ENCODE results near the gene DGKA. TPM values are rescaled to one million over a fixed set of nuclear protein-coding genes. Genes with fewer than 3 reads are reported as not detected.

DGKA gene
- total and polyA plus RNA-seq, 8 donors: 30.6 to 47.6 (median 37.8) TPM

Other genes with a start within 250 kb of the DGKA start
- gene ITGA7, start 223.3 kb upstream of the DGKA start, total RNA-seq: 10 to 100 TPM; 22.4 to 62.4 TPM
- gene ITGA7, start 223.3 kb upstream of the DGKA start, polyA plus RNA-seq (ENCODE audit: insufficient read length in 6 of 6): 10 to 100 TPM; 10.3 to 31.5 (median 18.0) TPM
- 100 to 1,000 TPM; 114 to 123 TPM for gene BLOC1S1, start 215.1 kb upstream of the DGKA start, total RNA-seq
- gene BLOC1S1, start 215.1 kb upstream of the DGKA start, polyA plus RNA-seq (ENCODE audit: insufficient read length in 6 of 6): 10 to 100 TPM; 69.4 to 82.0 (median 72.3) TPM
- 1 to 10 TPM; 4.3 to 5.8 TPM for gene RDH5, start 210.8 kb upstream of the DGKA start, total RNA-seq
- 10 to 100 TPM in 4 of 6 donors, 1 to 10 TPM in 2; 9.1 to 11.6 (median 10.9) TPM for gene RDH5, start 210.8 kb upstream of the DGKA start, polyA plus RNA-seq (ENCODE audit: insufficient read length in 6 of 6)
- gene CD63, start 202.2 kb upstream of the DGKA start, total RNA-seq: 1,000 to 10,000 TPM; 1,639 to 1,766 TPM
- 100 to 1,000 TPM; 585 to 710 (median 652) TPM for gene CD63, start 202.2 kb upstream of the DGKA start, polyA plus RNA-seq (ENCODE audit: insufficient read length in 6 of 6)
- 10 to 100 TPM in 1 of 2 donors, 1 to 10 TPM in 1; 7.6 to 10.0 TPM for gene GDF11, start 188.0 kb upstream of the DGKA start, total RNA-seq
- gene GDF11, start 188.0 kb upstream of the DGKA start, polyA plus RNA-seq (ENCODE audit: insufficient read length in 6 of 6): 10 to 100 TPM; 14.2 to 20.2 (median 17.0) TPM
- 10 to 100 TPM; 49.4 to 50.0 TPM for gene SARNP, start 113.4 kb upstream of the DGKA start, total RNA-seq
- gene SARNP, start 113.4 kb upstream of the DGKA start, polyA plus RNA-seq (ENCODE audit: insufficient read length in 6 of 6): 100 to 1,000 TPM in 4 of 6 donors, 10 to 100 TPM in 2; 93.6 to 128 (median 110) TPM
- gene ORMDL2, start 113.1 kb upstream of the DGKA start, total RNA-seq: 10 to 100 TPM; 65.6 to 80.8 TPM
- gene ORMDL2, start 113.1 kb upstream of the DGKA start, polyA plus RNA-seq (ENCODE audit: insufficient read length in 6 of 6): 10 to 100 TPM; 21.1 to 28.0 (median 23.1) TPM
- gene DNAJC14, start 101.6 kb upstream of the DGKA start, total RNA-seq: 10 to 100 TPM; 31.5 to 33.3 TPM
- 10 to 100 TPM; 30.0 to 40.0 (median 34.3) TPM for gene DNAJC14, start 101.6 kb upstream of the DGKA start, polyA plus RNA-seq (ENCODE audit: insufficient read length in 6 of 6)
- gene MMP19, start 88.2 kb upstream of the DGKA start, total RNA-seq: 10 to 100 TPM; 49.3 to 78.4 TPM
- gene MMP19, start 88.2 kb upstream of the DGKA start, polyA plus RNA-seq (ENCODE audit: insufficient read length in 6 of 6): 10 to 100 TPM in 5 of 6 donors, 1 to 10 TPM in 1; 9.9 to 13.0 (median 11.8) TPM
- gene PYM1, start 3.3 kb upstream of the DGKA start, total RNA-seq: 10 to 100 TPM; 27.3 to 31.0 TPM
- gene PYM1, start 3.3 kb upstream of the DGKA start, polyA plus RNA-seq (ENCODE audit: insufficient read length in 6 of 6): 10 to 100 TPM; 31.1 to 36.4 (median 34.1) TPM
- 1 to 10 TPM in 1 of 2 donors, under 1 TPM in 1; 0.99 to 1.8 TPM for gene PMEL, start 34.9 kb downstream of the DGKA start, total RNA-seq
- 1 to 10 TPM; 2.2 to 3.8 (median 2.7) TPM for gene PMEL, start 34.9 kb downstream of the DGKA start, polyA plus RNA-seq (ENCODE audit: insufficient read length in 6 of 6)
- gene CDK2, start 35.7 kb downstream of the DGKA start, total RNA-seq: 10 to 100 TPM; 34.1 to 40.3 TPM
- 10 to 100 TPM; 74.2 to 89.0 (median 78.8) TPM for gene CDK2, start 35.7 kb downstream of the DGKA start, polyA plus RNA-seq (ENCODE audit: insufficient read length in 6 of 6)
- gene RAB5B, start 42.9 kb downstream of the DGKA start, total RNA-seq: 100 to 1,000 TPM; 116 to 175 TPM
- gene RAB5B, start 42.9 kb downstream of the DGKA start, polyA plus RNA-seq (ENCODE audit: insufficient read length in 6 of 6): 100 to 1,000 TPM; 141 to 156 (median 142) TPM
- gene SUOX, start 66.1 kb downstream of the DGKA start, total RNA-seq: 10 to 100 TPM; 26.1 to 26.3 TPM
- gene SUOX, start 66.1 kb downstream of the DGKA start, polyA plus RNA-seq (ENCODE audit: insufficient read length in 6 of 6): 10 to 100 TPM; 36.0 to 49.6 (median 42.7) TPM
- gene IKZF4, start 89.9 kb downstream of the DGKA start, total RNA-seq: 1 to 10 TPM; 7.5 to 8.5 TPM
- gene IKZF4, start 89.9 kb downstream of the DGKA start, polyA plus RNA-seq (ENCODE audit: insufficient read length in 6 of 6): 10 to 100 TPM; 22.2 to 28.3 (median 23.8) TPM
- 10 to 100 TPM; 37.9 to 43.1 TPM for gene RPS26, start 110.8 kb downstream of the DGKA start, total RNA-seq
- gene RPS26, start 110.8 kb downstream of the DGKA start, polyA plus RNA-seq (ENCODE audit: insufficient read length in 6 of 6): 100 to 1,000 TPM; 106 to 778 (median 131) TPM
- 10 to 100 TPM; 38.6 to 88.8 TPM for gene ERBB3, start 149.0 kb downstream of the DGKA start, total RNA-seq
- gene ERBB3, start 149.0 kb downstream of the DGKA start, polyA plus RNA-seq (ENCODE audit: insufficient read length in 6 of 6): 10 to 100 TPM; 77.8 to 96.1 (median 82.1) TPM
- gene PA2G4, start 173.4 kb downstream of the DGKA start, total RNA-seq: 100 to 1,000 TPM in 1 of 2 donors, 10 to 100 TPM in 1; 62.0 to 103 TPM
- 100 to 1,000 TPM; 120 to 151 (median 133) TPM for gene PA2G4, start 173.4 kb downstream of the DGKA start, polyA plus RNA-seq (ENCODE audit: insufficient read length in 6 of 6)
- gene RPL41, start 185.5 kb downstream of the DGKA start, total RNA-seq: 1,000 to 10,000 TPM; 3,023 to 3,157 TPM
- gene RPL41, start 185.5 kb downstream of the DGKA start, polyA plus RNA-seq (ENCODE audit: insufficient read length in 6 of 6): 1,000 to 10,000 TPM; 6,005 to 6,852 (median 6,180) TPM
- 1 to 10 TPM; 6.0 to 8.7 TPM for gene ZC3H10, start 187.1 kb downstream of the DGKA start, total RNA-seq
- 1 to 10 TPM; 4.2 to 6.7 (median 5.5) TPM for gene ZC3H10, start 187.1 kb downstream of the DGKA start, polyA plus RNA-seq (ENCODE audit: insufficient read length in 6 of 6)
- gene ESYT1, start 197.1 kb downstream of the DGKA start, total RNA-seq: 100 to 1,000 TPM; 102 to 116 TPM
- 10 to 100 TPM; 80.9 to 94.5 (median 90.2) TPM for gene ESYT1, start 197.1 kb downstream of the DGKA start, polyA plus RNA-seq (ENCODE audit: insufficient read length in 6 of 6)
- gene MYL6B, start 221.4 kb downstream of the DGKA start, total RNA-seq: 10 to 100 TPM; 32.6 to 43.1 TPM
- 100 to 1,000 TPM; 153 to 193 (median 173) TPM for gene MYL6B, start 221.4 kb downstream of the DGKA start, polyA plus RNA-seq (ENCODE audit: insufficient read length in 6 of 6)
- gene MYL6, start 227.2 kb downstream of the DGKA start, total RNA-seq: 1,000 to 10,000 TPM; 1,768 to 1,773 TPM
- 1,000 to 10,000 TPM; 1,831 to 2,250 (median 2,105) TPM for gene MYL6, start 227.2 kb downstream of the DGKA start, polyA plus RNA-seq (ENCODE audit: insufficient read length in 6 of 6)